NOMO-1 treated with DMSO at 0.1 percent for 48 hours (cell line): ENCODE data around the gene TUFT1.
A peak's percentile ranks its signal among the peaks of the same experiment; 100 is the strongest.

ENCODE experiments used
- DNase-seq: peaks from one replicate; lab custom pipeline; 2025; ENCODE audit not compliant: unreplicated experiment; lab: John Stamatoyannopoulos, UW

The TUFT1 gene, protein sequence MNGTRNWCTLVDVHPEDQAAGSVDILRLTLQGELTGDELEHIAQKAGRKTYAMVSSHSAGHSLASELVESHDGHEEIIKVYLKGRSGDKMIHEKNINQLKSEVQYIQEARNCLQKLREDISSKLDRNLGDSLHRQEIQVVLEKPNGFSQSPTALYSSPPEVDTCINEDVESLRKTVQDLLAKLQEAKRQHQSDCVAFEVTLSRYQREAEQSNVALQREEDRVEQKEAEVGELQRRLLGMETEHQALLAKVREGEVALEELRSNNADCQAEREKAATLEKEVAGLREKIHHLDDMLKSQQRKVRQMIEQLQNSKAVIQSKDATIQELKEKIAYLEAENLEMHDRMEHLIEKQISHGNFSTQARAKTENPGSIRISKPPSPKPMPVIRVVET

DNA sequence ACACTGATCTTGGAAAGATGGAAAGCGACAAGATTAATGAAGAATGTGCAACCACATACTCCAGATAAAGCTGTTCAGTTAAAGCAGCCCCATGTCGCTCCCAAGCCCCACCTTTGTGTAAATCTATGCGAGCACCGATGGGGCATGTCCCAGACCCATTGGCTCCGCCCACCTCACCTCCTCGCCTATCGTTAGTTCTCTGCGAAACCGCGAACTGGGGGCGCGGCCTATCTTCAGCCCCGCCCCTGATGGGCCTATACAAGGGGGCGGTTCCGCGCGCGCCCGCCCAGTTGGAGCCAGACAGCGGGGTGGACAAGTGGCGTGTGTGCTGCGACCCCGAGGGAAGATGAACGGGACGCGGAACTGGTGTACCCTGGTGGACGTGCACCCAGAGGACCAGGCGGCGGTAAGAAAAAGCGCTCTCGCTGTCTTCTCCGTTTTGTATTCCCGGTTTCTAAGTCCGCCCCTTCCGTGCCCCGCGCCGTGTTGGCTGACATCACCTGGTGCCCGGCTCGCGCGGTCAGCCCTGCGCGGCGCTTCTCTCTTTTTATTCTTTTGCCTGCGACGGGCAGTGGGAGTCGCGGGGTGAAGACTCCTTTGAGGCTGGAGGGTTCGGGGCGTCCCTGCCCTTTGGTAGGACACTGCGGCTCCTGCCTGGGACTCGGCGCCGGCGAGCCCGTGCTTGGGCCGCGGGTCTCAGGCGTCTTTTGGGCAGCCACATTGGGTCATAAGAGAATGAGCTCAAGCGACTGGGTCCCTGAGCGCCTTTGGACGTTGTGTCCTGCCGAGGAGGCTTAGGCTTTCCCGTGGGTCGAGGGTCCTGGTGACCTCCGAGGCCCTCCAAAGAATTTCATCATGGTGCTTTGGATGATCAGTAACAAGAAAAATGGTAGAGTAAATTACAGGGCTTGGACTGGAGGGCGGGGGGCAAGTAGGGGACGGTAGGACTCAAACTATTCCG is at the start of gene TUFT1:
TUFT1 (plus strand) TSS at position 289 of the 961 bp plus-strand sequence; CDS start at position 347, 58 bp downstream.
- peak; percentile 91 for DNase-seq

DNA sequence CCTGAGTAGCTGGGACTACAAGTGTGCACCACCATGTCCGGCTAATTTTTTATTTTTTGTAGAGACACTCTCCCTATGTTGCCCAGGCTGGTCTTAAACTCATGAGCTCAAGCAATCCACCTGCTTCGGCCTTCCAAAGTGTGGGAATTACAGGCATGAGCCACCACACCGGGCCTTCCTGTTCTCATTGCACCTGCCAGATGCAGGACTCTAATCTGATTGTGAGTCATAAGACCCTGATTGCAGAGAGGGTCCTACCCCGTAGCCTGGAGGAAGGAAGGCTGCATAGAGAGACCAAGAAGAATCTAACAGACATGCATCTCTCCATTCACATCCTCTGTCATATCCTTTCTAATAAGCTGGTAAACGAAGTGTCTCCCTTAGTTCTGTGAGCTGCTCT is 48.5 kb upstream of the TUFT1 start:
- DNase-seq: no peak

DNA sequence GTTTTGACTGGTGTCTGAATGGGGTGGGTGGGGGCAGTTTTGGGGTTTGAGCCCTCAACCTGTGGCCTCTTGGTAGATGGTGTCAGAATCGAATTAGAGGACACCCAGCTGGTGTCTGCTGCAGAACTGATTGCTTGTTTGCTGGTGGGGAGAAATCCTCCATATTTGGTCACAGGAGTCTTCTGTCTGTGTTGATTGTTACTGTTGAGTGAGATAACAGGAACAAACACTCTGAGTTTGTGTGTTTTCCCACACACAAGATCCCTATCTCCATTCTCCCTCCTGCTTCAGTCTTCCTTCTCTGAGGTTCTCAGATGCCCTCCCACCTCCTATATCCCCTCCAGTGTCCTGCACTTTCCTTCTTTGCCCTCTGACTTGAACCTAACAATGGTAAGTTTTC is 48.0 kb upstream of the TUFT1 start:
- DNase-seq: no peak

DNA sequence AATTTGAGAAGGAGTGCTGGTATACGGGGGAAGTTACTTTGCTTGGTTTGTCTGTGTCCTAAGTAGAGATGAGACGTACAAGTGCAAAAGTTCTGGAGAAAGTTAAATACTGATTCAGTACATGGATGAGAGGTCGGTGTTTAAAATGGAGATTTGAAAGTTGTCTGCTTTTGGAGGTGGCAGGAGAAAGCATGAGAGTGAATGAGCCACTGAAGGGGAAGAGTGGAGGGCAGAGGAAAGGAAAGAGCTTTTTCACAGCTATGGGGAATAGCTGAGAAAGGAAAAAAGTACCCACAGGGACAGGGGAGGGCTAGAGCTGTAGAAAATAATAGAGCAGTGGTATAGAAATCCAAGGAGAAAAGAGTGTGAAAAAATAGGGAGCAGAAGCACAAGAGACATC is 47.1 kb upstream of the TUFT1 start:
- no peak for DNase-seq

DNA sequence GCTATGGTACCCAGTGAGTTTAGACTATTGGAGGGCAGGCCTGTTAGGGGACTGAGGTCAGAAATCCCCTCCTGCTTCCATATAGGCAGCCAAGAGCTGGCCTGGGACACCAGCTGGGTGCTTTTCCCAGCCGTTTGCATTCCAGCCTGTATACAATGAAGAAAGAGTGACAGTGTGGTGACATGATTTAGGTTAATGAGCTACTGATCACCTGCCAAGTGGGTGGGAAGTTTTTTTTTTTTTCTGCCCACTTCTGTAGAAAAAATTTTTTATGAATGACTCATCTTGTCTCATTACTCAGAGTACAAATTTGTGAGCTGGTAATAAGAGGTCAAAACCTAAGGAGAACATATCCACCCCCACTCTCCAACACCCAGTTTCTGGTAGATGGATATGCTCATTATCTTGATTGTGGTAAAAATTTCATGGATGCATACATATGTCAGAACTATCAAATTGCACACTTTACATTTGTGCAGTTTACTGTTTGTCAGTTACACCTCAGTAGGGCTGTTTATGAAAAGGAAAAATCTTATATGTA is 45.3 kb upstream of the TUFT1 start:
- no peak for DNase-seq

DNA sequence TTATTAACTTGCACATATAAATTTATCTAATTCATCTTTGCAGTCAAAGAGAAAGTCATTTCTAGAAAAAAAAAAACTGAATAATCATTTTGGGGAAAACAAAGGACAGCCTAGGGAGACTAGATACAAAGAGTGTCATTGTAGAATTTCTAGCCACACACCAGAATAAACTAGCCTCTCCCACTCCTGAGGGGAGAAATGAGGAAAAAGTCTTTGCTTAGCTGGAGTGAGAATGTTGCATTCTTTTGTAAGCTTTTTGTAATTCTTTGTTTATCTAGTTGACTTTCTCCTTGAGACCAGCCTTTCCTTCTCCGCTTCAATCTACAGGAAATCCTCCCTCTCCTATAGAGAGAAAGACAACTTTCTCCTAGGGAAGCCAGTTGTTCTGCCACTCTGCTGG is 44.8 kb upstream of the TUFT1 start:
- no peak for DNase-seq

DNA sequence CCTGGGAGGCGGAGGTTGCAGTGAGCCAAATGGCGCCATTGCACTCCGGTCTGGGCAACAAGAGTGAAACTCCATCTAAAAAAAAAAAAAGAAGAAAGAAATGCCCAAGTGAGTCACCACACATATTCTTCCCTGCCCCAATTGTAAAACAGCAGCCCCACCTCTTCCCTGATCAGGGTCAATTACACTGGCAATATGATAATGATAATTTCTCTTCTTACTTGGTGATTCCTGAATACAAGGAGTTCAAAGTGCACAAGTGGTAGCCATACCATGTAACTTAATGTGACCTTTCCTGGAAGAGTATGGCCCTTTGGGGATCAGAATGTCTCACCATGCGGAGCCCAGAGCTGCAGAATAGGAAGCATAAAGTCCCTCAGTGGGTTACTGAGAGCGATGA is 40.7 kb upstream of the TUFT1 start:
- no peak for DNase-seq

DNA sequence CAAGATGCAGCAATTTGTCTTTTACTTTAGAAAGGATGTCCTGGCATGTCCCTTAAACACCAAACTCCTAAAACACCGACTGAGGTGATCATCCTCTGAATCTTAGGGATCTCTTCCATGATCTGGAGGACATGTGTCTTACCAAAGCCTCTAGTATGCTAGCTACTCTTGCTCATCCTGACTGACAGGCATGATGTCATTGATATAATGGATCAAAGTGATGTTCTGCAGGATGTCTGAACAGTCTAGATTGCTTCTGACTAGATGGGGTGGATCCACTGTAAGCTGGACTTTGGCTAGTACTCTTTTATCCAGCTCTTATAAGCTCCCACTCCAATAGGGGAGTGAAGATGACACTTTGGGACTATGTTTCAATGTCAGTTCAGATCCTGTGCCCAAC is 40.2 kb upstream of the TUFT1 start:
- DNase-seq: no peak

DNA sequence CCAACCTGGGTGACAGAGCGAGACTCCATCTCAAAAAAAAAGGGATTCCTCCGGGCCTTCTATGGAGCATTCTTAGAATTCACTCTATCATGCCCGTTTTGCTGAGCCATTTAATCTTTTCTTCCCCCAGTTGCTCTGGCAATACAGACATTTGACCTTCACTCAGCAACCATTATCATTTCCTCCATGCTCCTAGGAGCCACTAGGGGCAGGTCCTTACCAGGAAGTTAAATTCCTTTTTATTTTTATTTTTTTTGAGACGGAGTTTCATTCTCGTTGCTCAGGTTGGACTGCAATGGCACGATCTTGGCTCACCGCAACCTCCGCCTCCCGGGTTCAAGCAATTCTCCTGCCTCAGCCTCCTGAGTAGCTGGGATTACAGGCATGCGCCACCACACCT is 38.6 kb upstream of the TUFT1 start:
- no peak for DNase-seq

DNA sequence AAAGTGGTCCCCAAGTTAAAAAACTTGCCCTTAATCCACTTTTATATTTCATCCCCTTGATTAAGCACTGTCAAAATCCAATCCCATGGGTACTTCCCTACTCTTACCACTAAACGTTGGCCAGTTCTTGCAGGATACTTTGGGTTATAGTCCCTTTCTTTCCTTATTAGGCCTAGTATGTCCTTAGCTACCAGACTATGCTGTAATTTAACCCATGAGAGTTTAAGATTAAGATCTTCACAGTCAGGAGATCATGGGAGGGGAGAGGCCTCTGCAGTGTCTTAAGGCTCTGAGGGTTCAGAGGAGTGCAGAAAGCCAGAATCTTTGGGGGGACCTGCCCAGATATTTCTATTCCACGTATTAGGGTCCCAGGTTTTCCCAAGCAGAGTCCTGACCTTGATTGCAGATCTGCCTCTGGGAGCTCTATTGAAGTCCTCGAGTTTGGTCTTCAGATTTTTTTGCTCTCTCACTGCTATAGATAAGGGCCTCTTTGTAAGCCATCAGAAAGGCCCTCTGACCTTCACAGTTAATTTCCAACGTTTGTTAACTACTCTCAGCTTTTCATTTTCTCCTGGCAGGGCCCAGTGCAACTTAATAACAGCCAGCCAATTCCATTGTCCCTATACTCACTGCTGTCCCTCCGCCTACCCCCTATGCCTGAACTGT is 37.9 kb upstream of the TUFT1 start:
- no peak for DNase-seq

DNA sequence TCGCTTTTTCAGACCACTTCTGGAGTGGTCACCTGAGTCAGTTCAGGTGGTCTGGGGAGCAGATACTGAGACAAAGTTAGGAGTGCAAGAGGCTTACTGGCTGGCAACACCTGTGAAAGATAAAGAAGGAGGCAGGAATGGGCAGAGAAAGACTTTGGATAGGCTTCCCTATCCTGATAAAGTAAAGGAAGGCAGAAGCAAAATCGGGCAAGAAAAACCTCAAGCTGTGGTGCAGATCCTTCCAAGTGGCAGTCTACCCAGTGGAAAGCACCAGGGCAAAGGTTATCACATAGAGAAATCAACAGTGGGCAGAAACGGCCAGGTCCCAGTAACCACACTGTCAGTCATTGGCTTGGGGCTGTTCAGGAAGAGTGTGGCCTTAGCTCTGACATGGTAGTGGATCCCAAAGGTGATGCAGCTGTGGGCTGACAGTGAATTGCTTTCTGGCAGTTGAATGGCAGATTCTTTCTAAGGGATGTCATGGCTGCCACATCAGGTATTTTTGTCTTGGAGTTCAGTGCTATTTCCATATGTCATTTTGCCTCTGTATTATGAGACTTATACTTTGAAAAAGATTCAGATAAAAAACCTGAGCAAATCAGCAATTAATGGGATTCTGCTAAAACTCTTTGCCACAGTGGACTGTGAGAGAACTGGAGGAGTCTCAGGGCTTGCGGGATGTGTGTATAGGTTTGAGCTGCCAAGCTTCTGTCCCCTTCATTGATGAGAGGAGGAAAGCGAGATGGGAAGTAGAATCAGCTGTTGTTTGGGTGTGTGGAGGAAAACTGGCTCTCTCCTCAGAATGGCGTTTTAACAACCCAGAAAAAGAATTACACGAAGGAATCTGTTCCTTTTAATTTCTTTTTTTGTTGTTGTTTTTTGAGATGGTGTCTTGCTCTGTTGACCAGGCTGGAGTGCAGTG is 37.0 kb upstream of the TUFT1 start:
- no peak for DNase-seq

DNA sequence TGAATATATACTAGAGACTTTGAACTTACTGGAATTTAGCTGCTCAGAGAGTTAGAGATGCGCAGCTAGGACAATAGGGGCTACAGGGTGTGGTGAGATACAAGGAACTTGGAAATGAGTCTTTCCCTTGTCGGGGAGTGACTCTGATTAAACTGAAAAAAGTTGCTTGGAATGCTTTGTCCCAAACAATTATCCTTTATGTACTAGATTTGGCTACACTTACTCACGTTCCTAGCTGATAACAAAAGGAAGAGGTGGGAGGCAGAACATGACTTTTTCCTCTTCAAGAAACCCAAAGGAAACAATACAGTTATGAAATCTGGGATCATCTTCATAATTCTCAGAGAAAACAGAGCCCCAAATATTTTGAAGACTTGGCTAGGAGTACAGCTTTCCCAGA is 35.9 kb upstream of the TUFT1 start:
- DNase-seq: no peak

DNA sequence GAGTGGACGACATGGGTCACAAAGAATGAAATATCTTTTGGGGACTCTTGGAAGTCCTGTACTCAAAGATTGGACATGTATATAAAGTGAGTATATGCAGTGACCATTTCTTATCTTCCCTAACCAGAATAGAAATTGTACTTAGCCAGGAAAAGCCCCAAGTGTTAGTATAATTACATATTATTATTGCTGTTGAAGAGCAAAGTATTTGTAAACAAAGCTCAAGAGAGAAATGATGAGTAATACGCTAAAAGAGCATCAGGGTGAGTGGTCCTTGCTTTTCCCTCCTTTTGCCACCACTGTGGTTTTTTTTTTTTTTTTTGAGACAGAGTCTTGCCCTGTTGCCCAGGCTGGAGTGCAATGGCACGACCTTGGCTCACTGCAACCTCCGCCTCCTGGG is 35.4 kb upstream of the TUFT1 start:
- DNase-seq: no peak

DNA sequence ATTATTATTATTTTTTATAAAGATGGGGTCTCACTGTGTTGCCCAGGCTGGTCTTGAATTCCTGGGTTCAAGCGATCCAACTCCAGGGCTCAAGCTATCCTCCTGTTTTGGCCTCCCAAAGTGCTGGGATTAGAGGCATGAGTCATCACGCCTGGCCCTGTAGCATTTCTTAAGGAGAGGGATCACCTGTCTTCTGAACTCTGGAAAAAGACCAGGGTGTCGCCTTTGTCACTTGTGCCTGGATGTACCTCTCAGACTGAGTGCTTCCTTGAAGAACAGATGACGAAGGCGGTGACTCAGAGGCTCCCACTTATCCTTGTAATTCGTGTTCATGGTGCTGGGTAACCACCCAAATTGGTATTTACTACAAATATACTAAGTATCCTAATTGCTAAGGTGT is 31.3 kb upstream of the TUFT1 start:
- no peak for DNase-seq

DNA sequence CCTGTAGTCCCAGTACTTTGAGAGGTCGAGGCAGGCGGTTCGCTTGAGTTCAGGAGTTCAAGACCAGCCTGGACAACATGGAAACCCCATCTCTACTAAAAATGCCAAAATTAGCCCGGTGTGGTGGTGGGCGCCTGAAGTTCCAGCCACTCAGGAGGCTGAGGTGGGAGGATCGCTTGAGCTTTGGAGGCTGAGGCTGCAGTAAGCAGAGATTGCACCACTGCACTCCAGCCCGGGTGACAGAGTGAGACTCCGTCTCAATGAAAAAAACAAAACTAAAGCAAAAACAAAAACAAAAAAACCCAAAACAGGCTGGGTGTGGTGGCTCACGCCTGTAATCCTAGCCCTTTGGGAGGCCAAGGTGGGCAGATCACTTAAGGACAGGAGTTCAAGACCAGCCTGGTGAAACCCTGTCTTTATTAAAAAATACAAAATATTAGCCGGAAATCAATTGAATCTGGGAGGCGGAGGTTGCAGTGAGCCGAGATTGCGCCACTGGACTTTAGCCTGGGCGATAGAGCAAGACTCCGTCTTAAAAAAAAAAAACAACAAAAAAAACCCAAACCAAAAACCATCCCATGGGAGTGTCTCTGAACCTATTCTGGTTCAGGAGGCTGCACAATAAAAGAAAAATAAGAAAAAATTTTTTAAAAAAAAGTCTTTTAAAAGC is 30.6 kb upstream of the TUFT1 start:
- no peak for DNase-seq

DNA sequence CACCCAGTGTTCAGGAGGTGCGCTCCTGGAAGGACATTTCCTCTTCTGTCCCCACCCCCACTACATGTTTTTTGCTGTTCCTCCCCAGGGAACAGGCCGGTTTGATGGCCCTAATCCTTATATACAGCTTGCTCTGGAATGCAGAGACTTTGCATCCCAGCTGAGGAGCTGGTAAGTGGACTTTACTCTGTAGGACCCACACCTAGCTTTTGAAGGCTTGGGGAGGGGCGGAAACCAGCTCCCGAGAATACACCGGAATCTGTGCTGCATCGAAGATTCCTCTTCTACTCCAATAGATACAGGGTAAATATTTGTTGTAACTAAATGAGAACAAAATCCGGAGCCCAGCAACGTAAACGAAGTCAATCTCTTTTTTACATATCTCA is 30.1 kb upstream of the TUFT1 start:
- DNase-seq: no peak

DNA sequence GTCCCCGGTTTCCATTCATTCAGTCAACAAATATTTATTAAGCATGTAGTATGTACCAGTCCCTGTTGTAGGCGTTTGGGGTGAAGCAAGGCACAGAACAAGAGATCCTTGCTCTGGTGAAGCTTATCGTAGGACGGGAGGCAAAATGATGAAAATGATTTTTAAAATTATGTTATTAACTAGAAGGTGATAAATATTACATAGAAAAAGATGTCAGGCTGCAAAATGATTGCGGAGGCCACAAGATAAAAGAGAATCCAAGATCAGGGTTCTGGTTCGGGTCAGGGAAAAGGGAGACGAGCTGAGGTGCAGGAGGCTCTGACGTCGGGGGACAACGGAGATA is 29.5 kb upstream of the TUFT1 start:
- DNase-seq: no peak

DNA sequence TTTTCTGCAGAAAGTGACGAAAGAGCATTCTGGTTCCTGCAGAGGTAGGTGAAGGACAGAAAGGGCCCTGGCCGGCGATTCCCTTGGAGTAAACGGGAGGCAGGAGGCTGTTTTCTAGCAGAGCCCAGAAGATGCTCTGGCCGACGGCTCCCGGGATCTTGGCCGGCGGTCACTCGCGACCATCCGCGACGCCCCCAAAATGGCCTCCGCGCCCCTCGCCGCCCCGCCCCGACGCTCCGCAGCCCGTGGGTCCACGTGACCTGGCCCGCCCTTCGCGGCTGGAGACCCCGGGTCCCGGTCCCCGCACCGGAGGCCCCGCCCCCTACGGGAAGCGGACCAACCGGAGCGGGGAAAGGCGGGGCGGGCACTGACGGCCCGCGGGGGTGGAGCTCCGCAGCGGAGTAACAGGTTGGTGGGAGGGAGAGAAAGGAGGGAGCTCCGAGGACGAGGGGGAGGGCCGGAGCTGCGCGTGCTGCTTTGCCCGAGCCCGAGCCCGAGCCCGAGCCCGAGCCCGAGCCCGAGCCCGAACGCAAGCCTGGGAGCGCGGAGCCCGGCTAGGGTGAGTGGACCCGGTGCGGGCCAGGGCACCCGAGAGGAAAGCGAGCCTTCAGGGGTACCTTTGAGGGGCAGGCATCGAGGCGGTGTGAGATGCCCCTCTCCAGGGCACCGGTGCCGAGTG is 29.0 kb upstream of the TUFT1 start, which contains the start of gene CGN:
CGN (plus strand) TSS at position 431 of the 679 bp plus-strand sequence. CDS start 7,133 bp downstream, outside the sequence.
- peak; percentile 55 for DNase-seq

DNA sequence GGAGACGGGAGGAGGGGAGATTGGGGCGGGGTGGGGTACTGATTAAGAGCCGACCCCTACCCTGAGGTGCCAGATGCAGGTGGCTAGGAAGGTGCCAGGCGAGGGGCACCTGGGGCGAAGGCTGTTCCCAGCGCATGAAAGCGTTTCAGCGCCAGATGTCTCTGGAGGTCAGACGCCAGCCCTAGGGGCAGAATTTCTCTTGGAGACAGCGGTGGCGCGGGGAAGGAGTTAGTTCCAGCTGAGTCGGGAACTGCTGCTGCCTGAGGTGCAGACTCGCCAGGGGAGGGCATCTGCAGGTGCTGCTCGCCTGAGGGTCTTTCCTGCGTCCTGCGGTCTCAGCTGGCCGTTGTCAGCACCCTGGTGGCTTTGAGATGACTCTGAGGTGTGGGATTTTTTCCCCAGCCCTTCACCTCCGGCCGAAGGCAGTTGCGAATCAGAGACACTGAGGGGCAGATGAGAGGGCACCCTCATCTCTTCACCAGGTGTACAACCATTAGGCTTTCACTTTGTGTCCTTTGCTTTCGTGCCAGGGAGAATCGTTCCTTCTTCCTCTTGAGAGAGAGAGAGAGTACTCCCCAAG is 28.4 kb upstream of the TUFT1 start:
- DNase-seq: no peak
